NCI-H128 (cell line): ENCODE measurements around the gene SPRY1.

ENCODE experiments used
- DNase-seq: peaks from one replicate; lab custom pipeline; 2025; ENCODE audit not compliant: unreplicated experiment; lab: John Stamatoyannopoulos, UW

The SPRY1 gene

DNA sequence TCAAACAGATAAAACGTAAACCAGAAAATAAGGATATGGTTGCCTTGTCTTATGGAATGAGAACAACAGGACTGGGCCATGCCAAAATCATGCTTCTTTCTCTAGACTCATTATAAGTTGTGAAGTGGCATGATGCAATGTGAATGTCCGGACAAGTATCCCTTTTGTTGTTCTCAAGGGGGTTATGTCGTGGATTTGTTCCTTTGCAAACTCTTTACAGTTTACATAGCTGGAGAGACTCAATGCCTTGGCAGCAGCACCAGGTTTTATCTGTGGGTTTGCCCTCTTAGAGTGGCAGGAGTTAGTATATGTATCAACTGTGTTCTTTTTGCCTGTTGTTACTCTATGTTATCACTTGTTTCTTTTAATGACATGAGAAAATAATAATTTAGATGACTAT, 41.4 kb downstream of the SPRY1 start:
- no peak for DNase-seq

DNA sequence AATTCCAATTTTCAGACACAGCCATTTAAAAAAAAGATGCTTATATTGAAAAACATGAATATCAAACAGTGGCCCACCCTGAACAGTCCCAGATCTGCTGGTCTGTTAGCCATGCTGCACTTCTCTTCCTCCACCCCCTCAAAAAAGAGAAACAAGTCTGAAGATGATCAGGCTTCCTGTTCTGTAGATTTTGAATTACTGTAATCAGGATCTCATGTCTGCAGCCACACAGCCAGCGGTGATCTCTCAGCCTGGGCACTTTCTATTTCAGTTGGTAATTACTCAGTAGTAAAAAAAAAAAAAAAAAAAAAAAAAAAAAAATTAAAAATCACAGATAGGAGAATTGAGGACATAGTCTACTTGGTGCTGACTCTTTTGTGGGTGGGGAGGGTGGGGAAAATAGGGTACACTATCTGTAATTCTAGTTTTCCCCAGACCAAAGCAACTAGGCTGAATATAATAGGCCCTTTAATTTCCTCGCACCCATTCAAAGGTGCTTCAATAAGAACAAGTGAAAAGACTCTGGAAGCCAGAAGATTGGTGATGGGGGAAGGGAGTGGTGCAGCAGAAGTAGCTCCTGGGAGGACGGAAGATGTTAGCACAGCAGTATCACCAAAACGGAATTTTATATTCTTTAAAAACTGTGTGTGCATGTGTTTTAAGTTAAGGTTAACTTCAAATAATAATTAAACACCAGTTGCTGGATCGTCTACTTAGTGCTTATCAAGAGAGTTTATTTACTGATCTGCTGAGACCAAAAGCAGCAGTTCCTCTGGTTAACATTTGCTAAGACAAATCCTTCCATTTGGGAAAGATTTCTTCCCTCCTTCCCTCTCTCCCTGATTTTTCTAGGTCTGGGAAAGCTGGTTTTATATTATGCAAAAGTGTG, 47.0 kb downstream of the SPRY1 start:
- no peak for DNase-seq

DNA sequence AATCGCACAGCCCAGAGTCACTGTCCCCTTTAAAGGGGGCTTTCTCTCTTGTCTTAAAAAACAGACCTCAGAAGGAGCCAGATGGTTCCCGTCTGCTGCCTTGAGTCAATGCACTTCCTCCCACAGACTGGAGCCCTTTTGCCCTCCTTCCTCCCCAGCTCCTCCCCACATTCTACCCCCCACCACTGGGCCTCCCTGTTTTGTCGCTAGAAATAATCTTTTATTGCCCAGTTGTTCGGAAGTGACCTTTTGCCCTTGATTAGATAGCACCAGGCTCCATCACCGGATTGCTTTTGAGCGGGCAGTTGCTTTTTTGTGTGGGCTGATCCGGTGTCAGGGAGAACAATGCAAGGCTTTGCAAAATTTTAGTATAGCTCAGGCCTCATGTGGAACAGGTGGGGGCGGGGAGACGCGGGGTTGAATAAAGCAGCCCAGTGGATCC, 47.7 kb downstream of the SPRY1 start:
- no peak for DNase-seq

DNA sequence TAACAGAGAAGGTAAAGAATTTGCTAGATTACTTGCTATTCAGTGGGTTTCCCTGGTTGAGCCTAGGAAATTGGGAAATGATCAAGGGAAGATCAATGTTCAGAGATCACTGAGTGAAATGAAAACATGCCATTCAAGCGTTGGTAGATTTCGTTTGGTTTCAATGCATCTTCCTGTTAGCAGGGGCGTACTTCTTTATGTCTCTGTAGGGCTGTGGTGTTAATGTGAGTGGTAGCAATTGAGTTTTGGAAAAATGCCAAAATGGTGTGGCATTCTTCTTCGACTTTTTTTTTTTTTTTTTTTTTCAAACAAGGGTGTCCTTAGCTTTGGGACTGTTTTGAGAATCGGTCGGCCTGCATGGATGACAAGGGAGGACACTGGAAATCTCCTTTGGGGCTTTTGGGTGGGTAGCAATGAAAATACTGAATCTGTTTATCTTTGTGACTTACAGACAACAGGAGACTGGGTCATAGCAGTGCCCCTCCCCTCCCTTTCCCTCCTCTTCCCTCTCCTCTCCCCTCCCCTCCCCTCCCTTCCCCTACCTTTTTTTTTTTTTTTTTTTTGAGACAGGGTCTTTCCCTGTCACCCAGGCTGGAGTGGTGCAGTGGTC, 50.4 kb downstream of the SPRY1 start:
- DNase-seq = peak; percentile 0

DNA sequence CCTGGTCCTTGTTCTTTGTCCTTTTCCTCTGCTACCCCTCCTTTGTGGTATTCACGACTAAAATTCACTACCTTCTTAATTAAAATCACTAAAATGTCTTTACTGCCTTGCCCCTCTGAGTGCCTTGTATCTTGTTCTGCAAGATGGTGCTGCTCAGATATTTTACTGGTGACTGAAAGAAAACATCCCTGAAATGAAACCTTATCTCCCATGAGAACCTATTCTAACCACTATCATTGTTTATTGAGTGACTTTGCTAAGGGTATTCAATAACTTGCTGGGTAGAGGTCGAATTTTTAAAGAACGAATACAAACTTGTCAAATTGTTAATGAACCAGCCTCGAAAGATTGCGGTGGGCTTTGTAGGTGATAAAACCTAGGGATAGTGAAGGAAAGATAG, 52.8 kb downstream of the SPRY1 start:
- DNase-seq = no peak

DNA sequence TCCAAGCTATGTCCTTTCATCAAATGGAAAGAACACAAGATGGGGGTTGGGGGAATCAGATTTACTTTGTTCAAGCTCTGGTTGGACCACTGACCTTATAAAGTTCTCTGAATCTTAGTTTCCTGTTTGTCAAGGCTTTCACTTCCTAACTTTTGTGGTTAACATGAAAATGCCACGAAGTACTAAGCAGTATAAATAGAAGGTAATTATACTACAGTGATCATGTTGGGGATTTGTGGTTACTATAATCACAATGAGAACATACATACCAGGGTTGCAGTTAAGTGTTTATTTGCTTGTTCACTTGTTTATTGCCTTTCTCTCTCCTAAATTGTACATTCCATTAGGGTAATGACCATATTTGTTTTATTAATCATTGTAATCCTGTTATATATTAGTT, 53.2 kb downstream of the SPRY1 start:
- no peak for DNase-seq

DNA sequence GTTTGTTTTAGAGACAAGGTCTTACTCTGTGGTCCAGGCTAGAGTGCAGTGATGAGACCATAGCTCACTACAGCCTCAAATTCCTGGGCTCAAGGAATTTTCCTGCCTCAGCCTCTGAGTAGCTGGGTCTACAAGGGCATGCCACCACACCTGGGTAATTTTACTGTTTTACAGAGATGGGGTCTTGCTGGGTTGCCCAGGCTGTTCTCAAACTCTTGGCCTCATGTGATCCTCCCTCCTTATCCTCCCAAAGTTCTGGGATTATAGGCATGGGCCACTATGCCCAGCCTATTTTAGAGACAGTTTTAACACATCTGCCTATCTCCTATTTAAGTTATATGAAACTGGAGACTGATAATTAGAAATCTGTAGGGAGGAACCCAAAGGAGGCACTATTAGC, 53.8 kb downstream of the SPRY1 start:
- DNase-seq = no peak

DNA sequence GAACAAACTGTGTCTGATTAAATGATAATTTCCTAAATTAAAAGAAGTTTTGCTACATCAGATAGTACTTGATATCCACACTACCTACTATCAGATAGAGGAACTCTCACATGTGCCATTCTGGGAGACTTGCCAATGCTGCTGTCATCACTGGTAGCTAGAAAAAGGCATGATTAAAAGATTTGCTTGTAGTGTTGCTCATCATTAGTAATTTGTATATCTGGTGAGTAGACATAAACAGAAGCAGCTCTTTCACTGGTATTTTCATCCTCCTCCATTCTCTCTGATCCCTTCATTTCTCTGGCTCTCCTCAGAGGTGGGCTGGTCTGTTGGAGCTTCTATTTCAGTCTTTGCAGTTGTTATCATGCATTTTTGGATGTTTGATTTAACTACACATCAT, 56.0 kb downstream of the SPRY1 start:
- DNase-seq = no peak

DNA sequence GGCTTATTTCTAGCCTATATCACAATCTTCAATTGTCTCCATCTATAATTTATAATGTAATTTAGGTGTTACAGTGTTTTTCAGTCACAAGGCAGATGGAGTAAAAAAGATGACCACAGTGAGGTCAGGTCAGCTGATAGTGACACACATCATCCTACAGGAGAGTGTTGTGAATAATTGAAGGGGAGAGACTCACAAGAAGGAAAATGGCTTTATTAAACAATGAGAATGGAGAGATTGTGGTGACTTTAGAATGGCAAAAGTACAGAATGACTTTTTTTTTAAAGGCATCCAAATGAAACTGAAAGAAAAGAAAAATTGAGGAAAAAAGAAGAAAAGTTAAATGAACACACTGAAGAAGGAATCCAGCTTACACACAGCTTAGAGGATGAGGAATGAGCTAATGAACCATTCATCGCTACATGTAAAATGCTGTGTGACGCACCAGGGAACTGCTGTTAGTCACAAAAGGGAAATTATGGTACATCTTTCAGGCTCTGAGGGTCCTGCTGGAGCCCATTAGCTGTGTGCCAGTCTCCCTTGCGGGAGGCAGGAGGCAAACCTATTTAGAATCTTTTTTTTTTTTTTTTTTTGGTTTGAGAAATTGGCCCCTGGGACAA, 56.6 kb downstream of the SPRY1 start:
- DNase-seq = no peak
